ENCODE data around the gene DNAJC3.
"Not testable (repeated sequence)": the region's sequence is repeated elsewhere in the genome, so short reads cannot be mapped to it uniquely, and the experiment has no call there.

DNAJC3 gene

GRCh38 chr13:95676105-95676761, 706 bp upstream of the DNAJC3 start:
- peak; percentile 13 for DNase-seq (ENCODE audit: low read depth)

GRCh38 chr13:95677564-95678266, 776 bp downstream of the DNAJC3 start:
- peak; percentile 12 for DNase-seq (ENCODE audit: low read depth)

- DNase-seq (ENCODE audit: low read depth), result no peak
Measured at GRCh38 chr13:95678967-95679366, 2.0 kb downstream of the DNAJC3 start.

GRCh38 chr13:95679722-95680121, 2.8 kb downstream of the DNAJC3 start:
- DNase-seq (ENCODE audit: low read depth), result no peak

GRCh38 chr13:95684418-95684817, 7.5 kb downstream of the DNAJC3 start:
- no peak for DNase-seq (ENCODE audit: low read depth)

- not testable (repeated sequence) for DNase-seq (ENCODE audit: low read depth)
Measured at GRCh38 chr13:95684960-95685359, 8.0 kb downstream of the DNAJC3 start.

GRCh38 chr13:95689582-95689926, 12.6 kb downstream of the DNAJC3 start:
- no peak for DNase-seq (ENCODE audit: low read depth)

- DNase-seq (ENCODE audit: low read depth), result not testable (repeated sequence)
Measured at GRCh38 chr13:95690986-95691385, 14.0 kb downstream of the DNAJC3 start.

GRCh38 chr13:95697052-95697680, 20.2 kb downstream of the DNAJC3 start:
- DNase-seq (ENCODE audit: low read depth), result no peak

GRCh38 chr13:95698047-95698749, 21.3 kb downstream of the DNAJC3 start:
- no peak for DNase-seq (ENCODE audit: low read depth)

- peak; percentile 29 for DNase-seq (ENCODE audit: low read depth)
Measured at GRCh38 chr13:95703576-95703975, 26.6 kb downstream of the DNAJC3 start.

- no peak for DNase-seq (ENCODE audit: low read depth)
Measured at GRCh38 chr13:95704510-95704909, 27.6 kb downstream of the DNAJC3 start.

- no peak for DNase-seq (ENCODE audit: low read depth)
Measured at GRCh38 chr13:95706356-95706755, 29.4 kb downstream of the DNAJC3 start.

- DNase-seq (ENCODE audit: low read depth), result no peak
Measured at GRCh38 chr13:95707035-95707434, 30.1 kb downstream of the DNAJC3 start.

- DNase-seq (ENCODE audit: low read depth), result no peak
Measured at GRCh38 chr13:95707442-95708390, 30.8 kb downstream of the DNAJC3 start.

GRCh38 chr13:95708391-95708774, 31.4 kb downstream of the DNAJC3 start:
- DNase-seq (ENCODE audit: low read depth), result no peak

GRCh38 chr13:95708811-95709500, 32.0 kb downstream of the DNAJC3 start:
- peak; percentile 51 for DNase-seq (ENCODE audit: low read depth)

- peak; percentile 71 for DNase-seq (ENCODE audit: low read depth)
Measured at GRCh38 chr13:95710313-95710712, 33.4 kb downstream of the DNAJC3 start.

GRCh38 chr13:95712846-95713245, 35.9 kb downstream of the DNAJC3 start:
- DNase-seq (ENCODE audit: low read depth), result not testable (repeated sequence)

- DNase-seq (ENCODE audit: low read depth), result peak; percentile 14
Measured at GRCh38 chr13:95713651-95714050, 36.7 kb downstream of the DNAJC3 start.
